GM21619 (cell line): ENCODE measurements around the gene IFI35.
A peak's percentile ranks its signal among the peaks of the same experiment; 100 is the strongest.
"Not testable (repeated sequence)": the region's sequence is repeated elsewhere in the genome, so short reads cannot be mapped to it uniquely, and the experiment has no call there.

Source experiments
- ATAC-seq: cut with Tn5 transposase; IDR thresholded peaks from one replicate; pipeline ENCODE4 v1.9.1; 2021; ENCODE audit not compliant: unreplicated experiment

Gene IFI35

DNA sequence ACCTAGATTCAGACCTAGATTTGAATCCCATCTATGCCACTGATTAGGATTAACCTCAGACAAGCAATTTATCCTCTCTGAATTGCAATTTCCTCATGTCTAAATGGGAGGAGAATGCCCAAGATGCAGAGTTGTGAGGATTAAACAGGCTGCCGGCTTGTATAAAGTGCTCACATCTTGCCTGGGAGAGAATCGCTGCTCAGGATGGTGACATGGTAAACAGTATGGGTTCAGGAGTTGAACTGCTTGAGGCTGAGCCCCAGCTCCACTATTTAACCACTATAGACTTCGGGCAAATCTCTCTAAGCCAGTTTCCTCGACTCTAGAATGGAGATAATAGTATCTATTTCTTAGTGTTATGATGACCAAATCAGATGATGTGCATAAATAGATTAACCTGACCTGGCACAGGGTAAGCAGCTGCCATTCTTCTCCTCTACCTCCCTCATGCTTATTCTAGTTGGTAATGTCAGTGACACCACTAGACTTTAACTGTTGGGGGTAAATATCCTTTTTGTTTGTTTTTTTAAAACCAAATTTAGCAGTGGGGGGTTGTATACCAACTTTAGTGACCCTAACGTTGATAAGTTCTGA lies 9.1 kb upstream of the IFI35 start:
- ATAC-seq: no peak

DNA sequence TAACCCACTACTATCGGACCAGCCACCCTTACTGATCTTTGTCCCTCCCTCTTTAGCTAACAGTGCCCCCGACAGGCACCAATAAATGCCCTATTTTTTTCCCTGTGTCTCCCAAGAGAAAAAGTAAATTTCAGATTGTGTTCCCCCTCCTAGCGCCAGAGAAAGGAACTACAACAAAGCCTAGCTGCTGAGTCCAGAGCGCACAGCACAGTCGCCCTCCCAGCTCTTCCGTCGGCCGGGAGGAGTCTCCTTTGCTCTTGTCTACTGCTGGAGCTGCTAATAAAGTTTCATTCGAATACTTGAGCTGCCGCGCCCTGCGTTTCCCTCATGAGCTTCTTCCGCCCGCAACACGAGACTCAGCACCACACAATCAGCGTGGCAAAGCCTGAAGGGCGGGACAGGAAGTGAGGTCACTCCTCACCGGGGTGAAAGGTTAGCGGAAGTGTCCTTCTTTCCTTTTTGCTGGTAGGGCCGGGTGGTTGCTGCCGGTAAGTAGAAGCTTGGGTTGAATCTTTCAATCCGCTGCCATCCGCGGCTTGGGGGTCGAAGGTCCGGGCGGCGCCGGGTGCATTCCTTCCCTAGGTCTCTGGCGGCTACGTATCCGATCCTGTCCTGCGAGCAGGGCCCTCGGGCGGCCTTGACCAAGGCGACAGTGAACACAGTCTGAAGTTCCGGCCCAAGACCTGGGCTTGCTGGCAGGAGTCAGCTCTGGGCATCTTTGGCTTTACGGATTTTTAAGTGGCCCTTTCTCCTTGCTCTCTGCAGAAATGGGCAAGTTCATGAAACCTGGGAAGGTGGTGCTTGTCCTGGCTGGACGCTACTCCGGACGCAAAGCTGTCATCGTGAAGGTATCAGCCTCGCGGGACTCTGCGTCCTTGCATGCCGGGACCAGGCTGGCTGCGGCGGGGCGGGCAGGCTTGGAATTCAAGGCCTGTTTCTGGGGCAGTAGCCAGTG lies 8.3 kb upstream of the IFI35 start, which contains the start of gene RPL27:
Gene RPL27 (plus strand): TSS at position 436 of the 955 bp plus-strand sequence. CDS start 332 bp downstream, at position 768.
- ATAC-seq: peak; percentile 92

DNA sequence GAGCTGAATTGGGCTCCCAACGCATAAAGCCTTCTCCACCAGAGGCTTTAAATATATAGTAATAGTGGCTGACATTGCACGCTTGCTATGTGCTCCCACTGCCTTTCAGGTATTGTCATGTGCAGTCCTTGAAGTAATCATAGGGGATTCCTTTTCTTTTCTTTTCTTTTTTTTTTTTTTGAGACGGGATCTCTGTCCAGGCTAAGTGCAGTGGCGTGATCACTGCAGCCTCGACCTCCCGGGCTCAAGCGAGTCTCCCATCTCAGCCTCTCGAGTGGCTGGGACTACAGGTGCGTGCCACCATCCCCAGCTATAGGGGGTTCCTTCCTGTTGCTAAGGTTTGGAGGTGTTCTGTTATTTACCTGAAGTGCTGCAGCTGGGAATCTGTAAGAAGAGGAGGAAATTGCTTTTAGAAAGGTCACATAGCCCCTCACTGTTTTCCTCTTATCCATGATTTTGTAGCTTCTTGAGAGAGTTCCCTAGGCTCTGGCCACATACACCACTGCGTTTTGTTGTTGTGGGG lies 7.5 kb upstream of the IFI35 start:
- no peak for ATAC-seq

DNA sequence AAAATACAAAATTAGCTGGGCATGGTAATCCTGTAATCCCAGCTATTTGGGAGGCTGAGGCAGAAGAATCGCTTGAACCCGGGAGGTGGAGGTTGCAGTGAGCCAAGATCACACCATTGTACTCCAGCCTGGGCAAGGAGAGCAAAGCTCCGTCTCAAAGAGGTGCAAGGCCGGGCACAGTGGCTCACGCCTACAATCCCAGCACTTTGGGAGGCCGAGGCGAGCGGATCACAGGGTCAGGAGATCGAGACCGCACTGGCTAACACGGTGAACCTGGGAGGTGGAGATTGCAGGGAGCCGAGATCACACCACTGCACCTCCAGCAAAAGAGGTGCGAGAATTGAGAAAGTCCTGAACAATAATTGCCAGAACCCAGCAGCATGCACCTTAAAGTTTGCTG lies 5.7 kb upstream of the IFI35 start:
- not testable (repeated sequence) for ATAC-seq

DNA sequence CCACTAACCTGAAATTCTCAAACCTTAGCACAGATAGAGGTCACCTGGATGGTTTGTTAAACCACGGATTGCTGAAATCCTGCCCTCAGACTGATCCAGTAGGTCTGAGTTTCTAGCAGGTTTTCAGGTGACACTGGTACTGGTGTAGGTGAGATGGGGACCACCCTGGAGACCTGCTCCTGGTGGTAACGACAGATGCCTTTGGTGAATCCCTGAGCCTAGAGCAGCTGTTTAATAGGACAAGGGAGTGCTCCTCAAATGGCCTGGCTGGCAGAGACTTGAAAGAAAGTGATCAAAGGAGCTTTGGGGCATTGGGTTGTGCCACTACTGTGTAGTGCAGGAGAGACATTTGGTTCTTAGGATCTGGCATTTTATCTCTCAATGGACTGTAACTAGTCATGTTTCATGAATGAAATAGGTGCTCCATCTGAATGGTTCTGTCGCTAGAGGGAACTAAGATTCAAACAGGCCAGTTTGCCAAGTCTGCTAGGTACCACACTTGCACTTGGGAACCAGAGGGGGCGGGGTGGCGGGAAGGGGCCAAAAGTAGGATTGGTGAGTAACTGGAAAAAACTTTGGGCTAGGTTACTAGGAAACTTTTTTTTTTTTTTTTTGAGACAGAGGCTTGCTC lies 2.9 kb upstream of the IFI35 start:
- ATAC-seq: no peak

DNA sequence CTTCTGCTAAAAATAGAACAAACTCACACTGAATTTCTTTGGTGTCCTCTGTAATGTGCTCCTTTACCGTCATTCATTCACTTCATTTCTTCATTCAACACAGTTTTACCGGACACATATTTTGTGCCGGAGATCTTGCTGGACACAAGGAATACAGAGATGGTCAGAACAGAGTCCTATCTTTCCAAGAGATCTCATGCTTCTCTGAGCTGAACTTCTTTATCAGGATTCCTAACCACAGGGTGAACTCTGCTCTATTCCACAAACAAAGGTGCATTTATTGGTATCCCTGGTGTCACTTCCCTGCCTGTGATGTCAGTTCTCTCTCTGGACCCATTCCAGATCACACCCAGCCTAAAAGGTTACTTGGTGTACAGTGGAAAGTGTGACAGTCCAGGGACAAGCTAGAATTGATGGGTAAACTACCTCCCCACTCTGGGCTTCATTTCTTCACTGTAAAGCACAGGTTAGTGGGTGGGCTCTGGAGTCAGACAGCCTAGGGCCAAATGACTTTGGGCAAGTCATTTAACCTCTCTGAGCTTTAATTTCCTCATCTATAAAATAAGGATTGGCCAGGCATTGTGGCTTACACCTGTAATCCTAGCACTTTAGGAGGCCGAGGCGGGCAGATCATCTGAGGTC lies 4.2 kb downstream of the IFI35 start:
- no peak for ATAC-seq

DNA sequence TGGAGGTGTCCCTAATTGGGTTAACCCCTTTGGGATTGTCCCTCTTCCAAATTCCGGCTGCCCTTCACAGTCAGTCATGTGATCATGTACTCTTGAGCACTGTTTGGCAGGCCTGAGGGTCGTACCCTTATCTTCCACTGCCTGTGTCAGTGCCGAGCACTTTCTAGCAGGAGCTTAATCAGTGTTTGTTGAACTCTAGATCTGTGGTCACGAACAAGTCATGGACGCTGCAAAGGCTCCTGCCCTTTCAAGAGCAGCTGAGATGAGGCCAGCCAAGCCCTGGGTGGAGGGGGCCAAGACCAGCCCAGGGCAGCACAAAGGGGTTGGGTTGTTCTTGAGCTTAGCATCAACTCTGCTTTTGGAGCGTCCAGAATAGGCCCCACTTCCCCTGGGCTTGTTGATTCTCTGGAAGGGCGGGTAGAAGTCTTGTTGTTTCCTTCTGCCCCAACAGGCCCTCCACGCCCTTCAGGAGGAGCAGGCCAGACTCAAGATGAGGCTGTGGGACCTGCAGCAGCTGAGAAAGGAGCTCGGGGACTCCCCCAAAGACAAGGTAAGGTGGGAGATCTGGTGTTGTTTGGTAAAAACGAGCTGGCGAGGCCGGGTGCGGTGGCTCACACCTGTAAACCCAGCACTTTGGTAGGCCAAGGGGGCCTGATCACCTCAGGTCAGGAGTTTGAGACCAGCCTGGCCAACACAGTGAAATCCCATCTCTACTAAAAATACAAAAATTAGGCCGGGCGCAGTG lies 5.3 kb downstream of the IFI35 start:
- ATAC-seq: no peak

DNA sequence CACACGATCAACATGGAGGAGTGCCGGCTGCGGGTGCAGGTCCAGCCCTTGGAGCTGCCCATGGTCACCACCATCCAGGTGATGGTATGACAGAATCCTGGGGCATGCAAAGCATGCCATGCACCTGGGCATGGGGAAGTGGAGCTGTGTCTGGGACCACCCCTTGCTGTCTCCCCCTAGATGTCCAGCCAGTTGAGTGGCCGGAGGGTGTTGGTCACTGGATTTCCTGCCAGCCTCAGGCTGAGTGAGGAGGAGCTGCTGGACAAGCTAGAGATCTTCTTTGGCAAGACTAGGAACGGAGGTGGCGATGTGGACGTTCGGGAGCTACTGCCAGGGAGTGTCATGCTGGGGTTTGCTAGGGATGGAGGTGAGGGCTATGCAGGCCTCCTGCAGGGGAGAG lies 6.7 kb downstream of the IFI35 start:
- ATAC-seq: no peak

DNA sequence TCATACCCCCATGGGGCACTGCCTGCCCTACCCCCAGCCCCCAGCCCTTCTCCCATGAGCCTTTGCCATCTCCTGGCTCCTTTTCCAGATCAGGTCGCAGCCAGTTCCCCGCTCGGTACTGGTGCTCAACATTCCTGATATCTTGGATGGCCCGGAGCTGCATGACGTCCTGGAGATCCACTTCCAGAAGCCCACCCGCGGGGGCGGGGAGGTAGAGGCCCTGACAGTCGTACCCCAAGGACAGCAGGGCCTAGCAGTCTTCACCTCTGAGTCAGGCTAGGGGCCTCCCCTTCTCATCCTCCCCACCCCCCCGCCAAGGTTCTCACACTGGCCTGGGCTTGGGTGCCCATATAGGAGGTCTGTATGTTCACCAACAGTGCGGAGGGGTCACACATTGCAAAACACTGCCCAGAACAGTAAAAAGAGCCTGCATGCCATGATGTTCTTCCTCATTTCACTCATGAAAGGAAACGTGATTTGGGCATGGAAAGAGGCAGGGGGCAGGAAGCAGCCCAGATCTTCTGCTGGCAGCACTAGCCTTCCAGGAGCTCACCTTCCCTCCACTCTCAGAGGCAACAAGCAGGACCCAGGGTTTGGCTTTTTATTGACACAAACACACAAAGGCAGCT lies 7.5 kb downstream of the IFI35 start:
- no peak for ATAC-seq

DNA sequence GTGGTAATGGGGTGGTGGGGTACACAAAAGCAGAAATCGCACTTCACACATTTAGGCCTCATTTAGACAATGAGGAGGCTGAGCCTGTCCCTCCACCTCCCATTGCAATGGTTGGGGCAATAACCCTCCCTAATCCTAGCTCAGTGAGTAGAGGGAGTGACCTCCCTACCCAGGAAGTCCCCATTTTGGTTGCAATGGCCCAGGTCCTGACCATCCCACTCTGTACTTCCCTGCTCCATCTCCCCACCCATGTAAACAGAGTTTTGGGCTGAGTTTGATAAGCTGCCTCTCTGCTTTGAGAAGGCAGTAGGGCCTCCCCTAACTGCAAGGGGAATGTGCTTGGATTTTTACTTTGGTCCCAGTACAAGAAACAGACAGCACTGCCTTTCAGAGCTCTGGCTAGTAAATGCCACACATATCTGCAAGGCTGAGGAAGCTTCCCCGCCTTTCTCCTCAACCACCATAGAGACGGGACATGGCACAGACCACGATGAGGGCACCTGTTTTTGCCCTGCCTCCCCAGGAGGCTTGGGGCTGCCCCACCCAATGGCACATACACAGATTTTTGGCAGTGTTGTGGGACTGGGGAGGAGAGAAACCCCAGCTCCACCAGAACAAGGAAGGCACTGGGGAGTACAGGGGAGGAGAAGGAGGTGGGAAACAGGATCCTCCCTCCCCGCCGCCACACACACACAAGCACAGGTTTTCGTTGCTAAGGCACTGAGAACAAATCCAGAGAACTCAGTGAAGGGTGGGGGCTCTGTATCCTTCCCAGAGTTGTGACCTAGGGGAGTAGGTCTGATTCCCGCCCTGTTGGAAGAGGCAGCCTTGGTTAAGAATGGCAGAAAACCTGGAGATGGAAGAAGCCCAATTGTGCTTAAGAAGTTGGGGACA lies 8.3 kb downstream of the IFI35 start:
- no peak for ATAC-seq

DNA sequence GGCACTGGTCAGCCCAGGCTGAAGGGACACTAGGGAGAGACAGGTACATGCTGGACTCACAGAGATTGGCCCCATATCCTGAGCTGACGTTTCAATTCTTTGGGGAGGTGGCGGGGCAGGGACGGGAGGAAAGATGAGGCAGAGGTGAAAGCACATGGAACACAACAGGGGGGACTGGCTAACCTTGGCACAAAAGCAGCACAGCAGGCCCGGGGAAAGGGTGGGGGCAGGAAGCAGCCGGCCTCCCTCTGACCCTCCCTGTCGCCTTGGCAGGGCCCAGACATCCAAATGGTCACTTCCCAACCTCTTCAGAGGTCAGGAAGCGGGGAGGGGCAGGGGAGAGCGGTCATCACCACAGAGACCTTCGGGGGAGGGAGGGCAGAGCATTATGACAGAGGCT lies 9.0 kb downstream of the IFI35 start:
- ATAC-seq: no peak

DNA sequence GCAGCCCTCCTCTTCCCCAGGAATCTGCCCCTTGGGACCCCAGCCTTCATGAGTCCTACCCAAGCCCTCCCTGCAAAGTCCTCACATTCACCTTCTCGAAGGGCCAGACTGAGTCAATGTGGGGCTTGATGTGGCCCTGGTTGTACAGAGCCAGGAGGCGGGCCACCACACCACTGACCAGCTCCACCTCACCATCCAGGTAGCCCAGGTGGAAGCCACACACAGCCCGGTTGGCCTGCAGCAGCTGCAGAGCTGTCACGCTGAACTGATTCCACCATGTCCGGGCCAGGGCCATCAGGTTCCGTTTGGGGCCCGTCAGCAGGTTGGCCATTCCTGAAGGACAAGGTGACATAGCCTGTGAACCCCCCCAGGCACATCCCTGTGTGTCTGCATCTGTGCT lies 9.6 kb downstream of the IFI35 start:
- ATAC-seq: no peak

DNA sequence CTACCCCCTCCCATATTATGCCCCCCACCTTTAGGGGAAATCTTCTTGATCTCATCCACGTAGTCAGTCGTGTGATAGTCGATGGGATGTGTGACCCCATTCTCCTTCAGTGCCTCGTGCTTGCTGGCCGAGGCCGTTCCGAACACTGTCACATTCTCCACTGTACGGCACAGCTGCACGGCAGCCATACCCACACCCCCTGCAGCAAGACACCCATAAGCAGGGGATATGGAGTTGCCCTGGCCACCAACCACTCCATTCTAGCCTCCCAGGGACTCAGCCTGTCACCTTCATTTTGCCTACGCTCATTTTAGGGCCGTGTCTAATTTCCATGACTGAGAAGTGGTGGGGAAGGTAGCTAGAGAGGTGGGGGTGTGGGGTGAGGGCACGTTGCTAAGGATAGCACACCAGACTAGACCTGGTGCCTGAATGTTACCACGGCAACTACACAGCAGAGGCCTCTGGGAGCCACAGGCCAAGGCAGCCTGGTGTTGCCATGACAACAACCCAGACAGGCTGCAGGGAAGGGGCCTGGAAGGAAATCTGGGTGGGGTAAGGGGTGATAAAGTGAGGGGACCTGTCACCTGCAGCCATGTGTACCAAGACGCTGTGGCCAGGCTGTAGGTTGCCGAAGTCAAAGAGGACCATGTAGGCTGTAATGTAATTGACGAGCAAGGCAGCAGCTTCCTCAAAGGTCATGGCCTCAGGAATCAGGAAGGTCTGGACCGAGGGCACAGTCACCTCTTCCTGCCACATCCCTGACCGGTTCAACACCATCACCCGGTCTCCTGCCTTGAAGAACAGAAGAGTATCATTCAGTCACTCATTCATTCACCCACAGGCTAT lies 11.6 kb downstream of the IFI35 start:
- no peak for ATAC-seq

DNA sequence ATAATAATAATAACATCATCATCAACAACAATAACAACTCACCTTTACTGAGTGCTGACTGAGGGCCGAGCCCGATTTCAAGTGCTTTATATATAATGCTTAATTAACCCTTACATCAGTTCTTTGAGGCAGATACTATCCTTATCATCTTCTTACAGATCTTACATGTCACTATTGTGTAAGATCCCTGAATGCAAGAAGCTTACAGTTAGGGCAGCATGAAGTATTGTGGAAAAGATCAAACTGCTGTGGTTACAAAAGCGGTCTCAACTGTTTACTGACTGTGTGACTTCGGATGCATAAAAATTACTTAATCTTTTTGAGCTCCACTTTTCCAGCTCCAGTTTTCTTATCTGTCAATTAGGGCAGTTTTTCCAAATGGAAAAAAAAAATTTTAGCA lies 12.3 kb downstream of the IFI35 start:
- no peak for ATAC-seq

DNA sequence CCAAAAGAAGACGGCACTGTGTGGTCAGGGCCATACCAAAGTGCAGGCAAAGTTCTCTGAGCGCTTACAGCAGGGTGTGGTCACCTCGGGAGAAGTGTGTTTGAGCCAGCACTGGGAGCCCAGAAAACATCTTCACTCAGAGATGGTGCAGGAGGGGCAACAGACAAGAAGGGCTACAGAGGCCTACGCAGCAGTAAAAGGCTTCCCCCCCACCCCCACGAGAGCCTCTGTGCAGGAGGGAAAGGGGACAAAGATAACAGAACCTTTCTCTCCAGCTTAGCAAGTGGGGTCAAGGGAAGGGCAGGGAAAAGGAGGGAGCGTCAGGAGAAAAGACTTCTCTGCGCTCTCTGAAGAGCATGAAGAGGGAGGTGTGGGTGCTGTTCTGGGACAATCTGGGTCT lies 12.8 kb downstream of the IFI35 start:
- ATAC-seq: no peak

DNA sequence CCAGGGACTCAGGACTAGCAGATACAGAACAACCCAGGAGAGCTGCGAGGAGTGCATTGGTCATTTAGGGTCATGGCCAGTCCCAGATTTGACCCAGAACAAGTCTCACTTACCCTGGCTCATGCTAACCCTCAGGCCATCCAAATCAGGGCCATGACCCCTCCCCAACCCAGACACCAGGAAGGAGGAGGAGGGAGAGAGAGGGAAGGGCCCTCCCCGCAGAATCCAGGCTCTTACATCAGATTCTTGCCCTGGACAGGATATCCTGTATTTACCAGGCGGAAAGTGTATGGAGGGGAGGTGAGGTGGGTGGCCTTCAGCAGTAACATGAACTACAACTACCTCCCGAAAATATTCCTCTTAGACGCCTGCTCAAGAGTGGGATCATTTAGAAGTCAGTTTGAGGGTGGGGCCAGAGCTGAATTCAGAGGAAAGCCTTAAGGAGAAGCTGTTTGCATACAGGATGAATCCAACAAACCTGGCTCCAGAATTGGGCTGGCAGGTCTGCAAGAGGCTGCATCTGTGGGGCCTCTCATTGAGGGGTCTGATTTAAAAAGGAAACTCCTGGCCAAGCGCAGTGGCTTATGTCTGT lies 13.5 kb downstream of the IFI35 start:
- ATAC-seq: no peak

DNA sequence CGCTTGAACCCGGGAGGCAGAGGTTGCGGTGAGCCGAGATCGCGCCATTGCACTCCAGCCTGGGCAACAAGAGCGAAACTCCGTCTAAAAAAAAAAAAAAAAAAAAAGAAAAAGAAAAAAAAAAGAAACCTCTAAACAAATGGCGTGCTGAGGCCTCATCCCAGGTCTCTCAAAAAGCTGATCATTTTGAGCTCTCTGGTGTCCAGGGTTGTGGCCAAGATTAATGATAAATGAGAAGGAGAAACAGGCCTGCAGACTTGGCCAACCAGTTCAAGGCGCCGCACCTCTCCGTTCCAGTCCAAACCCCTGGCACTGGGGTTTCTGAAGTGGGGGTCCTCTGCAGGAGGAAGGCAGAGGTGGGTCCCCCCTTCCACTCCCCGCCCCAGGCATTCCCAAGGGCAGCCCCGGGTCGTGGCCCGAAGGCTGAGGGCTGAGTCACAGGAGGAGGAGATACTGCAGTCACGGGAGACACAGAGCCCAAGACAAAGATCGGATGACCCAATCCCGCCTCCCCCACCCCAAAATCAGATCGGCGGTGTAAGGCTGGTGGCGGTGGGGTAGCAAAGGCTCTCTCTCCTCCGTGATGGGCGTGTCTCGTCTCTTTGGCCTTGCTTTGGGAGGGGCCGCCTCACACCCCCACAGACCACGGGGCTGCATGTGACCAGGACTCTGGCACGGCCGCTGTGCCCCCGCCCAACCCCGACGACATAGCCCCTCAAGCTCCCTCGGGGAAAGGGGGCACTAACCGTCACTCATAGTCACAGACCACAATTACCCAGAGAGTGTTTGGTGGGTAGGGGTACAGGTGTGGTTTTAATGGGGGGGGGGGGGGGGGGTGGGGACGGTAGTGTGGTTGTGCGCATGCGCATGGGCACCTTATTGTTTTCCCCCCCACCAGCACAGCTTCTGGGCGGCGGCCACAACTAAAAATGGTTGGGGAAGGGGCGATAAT lies 14.5 kb downstream of the IFI35 start:
- ATAC-seq: no peak
